Hepatocyte (in vitro differentiated cells): ENCODE measurements around the gene IL1R2. TPM values are rescaled to one million over a fixed set of nuclear protein-coding genes. Genes with fewer than 3 reads are reported as not detected.
A peak's percentile ranks its signal among the peaks of the same experiment; 100 is the strongest.

ENCODE experiments used
- DNase-seq: peaks from one replicate; pipeline ENCODE4 v3.0.0-alpha.2; 2016; ENCODE audit warnings: low spot score
- H2AFZ ChIP-seq: fragments of 200-600 bp; sonication (generic); 2 replicates; pipeline ENCODE4 v1.6.0; 2016; ENCODE audit warnings: antibody characterized with exemption, mild to moderate bottlenecking
- H3K27ac ChIP-seq: fragments of 200-600 bp; sonication (generic); 2 replicates; pipeline ENCODE4 v1.5.1; 2016; ENCODE audit warnings: mild to moderate bottlenecking
- H3K27me3 ChIP-seq: fragments of 200-600 bp; sonication (generic); 2 replicates; pipeline ENCODE4 v1.6.1; 2016
- H3K36me3 ChIP-seq: fragments of 200-600 bp; sonication (generic); replicated peaks from 2 replicates; pipeline ENCODE4 v1.5.1; 2016; ENCODE audit warnings: low read depth; ENCODE audit not compliant: insufficient read depth
- H3K4me1 ChIP-seq: fragments of 200-600 bp; sonication (generic); 2 replicates; pipeline ENCODE4 v1.5.1; 2016; ENCODE audit warnings: mild to moderate bottlenecking, moderate library complexity; ENCODE audit not compliant: insufficient read depth
- H3K4me2 ChIP-seq: fragments of 200-600 bp; sonication (generic); 2 replicates; pipeline ENCODE4 v1.6.0; 2016
- H3K4me3 ChIP-seq: fragments of 200-600 bp; sonication (generic); 2 replicates; pipeline ENCODE4 v1.5.1; 2016; ENCODE audit warnings: mild to moderate bottlenecking
- H3K79me2 ChIP-seq: fragments of 200-600 bp; sonication (generic); 2 replicates; pipeline ENCODE4 v1.6.0; 2017; ENCODE audit warnings: mild to moderate bottlenecking
- H3K9me2 ChIP-seq: fragments of 200-600 bp; sonication (generic); replicated peaks from 2 replicates; pipeline ENCODE4 v1.6.0; 2017; ENCODE audit warnings: mild to moderate bottlenecking; ENCODE audit not compliant: insufficient read depth
- H3K9me3 ChIP-seq: fragments of 200-600 bp; sonication (generic); 2 replicates; pipeline ENCODE4 v1.5.1; 2016; ENCODE audit warnings: low read depth, mild to moderate bottlenecking
- H4K20me1 ChIP-seq: fragments of 200-600 bp; sonication (generic); 2 replicates; pipeline ENCODE4 v1.6.0; 2016; ENCODE audit warnings: mild to moderate bottlenecking; ENCODE audit not compliant: insufficient read depth, poor library complexity, severe bottlenecking
- CTCF ChIP-seq: fragments of 200-600 bp; sonication (generic); IDR thresholded peaks from 2 replicates; pipeline ENCODE4 v1.5.1; 2016; ENCODE audit warnings: antibody characterized with exemption, mild to moderate bottlenecking; ENCODE audit not compliant: poor library complexity
- EZH2 ChIP-seq: fragments of 200-600 bp; sonication (generic); IDR thresholded peaks from 2 replicates; pipeline ENCODE4 v1.6.1; 2016; ENCODE audit warnings: antibody characterized with exemption, mild to moderate bottlenecking, borderline replicate concordance
- EZH2phosphoT487 ChIP-seq: fragments of 200-600 bp; sonication (generic); IDR thresholded peaks from one replicate; pipeline ENCODE4 v1.6.1; 2018; ENCODE audit warnings: antibody characterized with exemption, mild to moderate bottlenecking, low read depth, moderate library complexity; ENCODE audit not compliant: unreplicated experiment, severe bottlenecking
- WGBS: methylation state at CpG from one replicate; pipeline ENCODE4 v1.1.6; 2016; ENCODE audit warnings: low lambda C conversion rate; ENCODE audit errors: missing lambda C conversion rate; 5-methylcytosine and 5-hydroxymethylcytosine counted together
- polyA plus RNA-seq: library from polyadenylated mRNA; unstranded; fragments of >200 nt; fragmentation: Nextera tagmentation; extraction: Ambion mirVana; gene quantifications from 2 replicates; pipeline ENCODE4 v1.2.1, GENCODE V29; 2016
- total RNA-seq: library from RNA; depleted of rRNA; stranded (reverse); fragments of >200 nt; gene quantifications from 2 replicates; pipeline ENCODE4 v1.2.3, GENCODE V29; 2014

IL1R2 gene
- total RNA-seq (1.3 and 10.5 TPM in 2 replicates), polyA plus RNA-seq (5.8 and 11.4 TPM in 2 replicates)

GRCh38 chr2:101991721-101992145, at the start of gene IL1R2:
IL1R2 (plus strand) TSS chr2:101991960; CDS start chr2:102008576, 16,616 bp downstream.
- Histone ChIP-seq H2AFZ (no peak within 1 kb of the TSS), H3K4me1 (peaks cover 9% of the 10 kb centered on the region), H4K20me1 (no peaks in the 10 kb centered on the region), H3K79me2 (no peaks in the 10 kb centered on the region), H3K27ac (peak within 1 kb of the TSS; percentile 80), H3K36me3 (no peaks in the 10 kb centered on the region), H3K4me2 (no peak within 1 kb of the TSS), H3K9me3 (no peaks in the 10 kb centered on the region), H3K27me3 (no peaks in the 10 kb centered on the region), H3K4me3 (no peak within 1 kb of the TSS), H3K9me2 (no peaks in the 10 kb centered on the region)
- no peak for DNase-seq
- WGBS: 70% methylated on average over 8 of the region's 8 CpGs
- no peak for TF ChIP-seq CTCF
- no peak for TF ChIP-seq EZH2
- no peak for TF ChIP-seq EZH2phosphoT487

- H2AFZ ChIP-seq: no peak overlapping the region
Measured at GRCh38 chr2:101942851-101943250, 48.9 kb upstream of the IL1R2 start.

GRCh38 chr2:101946372-101947039, 45.3 kb upstream of the IL1R2 start:
- WGBS: 67% methylated on average over 3 of the region's 3 CpGs
- Histone ChIP-seq H3K4me1 (no peaks in the 10 kb centered on the region), H3K9me3 (no peaks in the 10 kb centered on the region), H2AFZ (no peak overlapping the region), H3K4me2 (no peak overlapping the region), H3K36me3 (no peaks in the 10 kb centered on the region), H4K20me1 (no peaks in the 10 kb centered on the region), H3K4me3 (no peak overlapping the region), H3K27ac (no peak overlapping the region), H3K9me2 (no peaks in the 10 kb centered on the region), H3K79me2 (no peaks in the 10 kb centered on the region), H3K27me3 (no peaks in the 10 kb centered on the region)
- no peak for TF ChIP-seq CTCF
- TF ChIP-seq EZH2: no peak
- no peak for TF ChIP-seq EZH2phosphoT487
- no peak for DNase-seq

More at GRCh38 chr2:101942851-101943250, 48.9 kb upstream of the IL1R2 start:
- H3K4me1 ChIP-seq: no peaks in the 10 kb centered on the region
- H3K4me2 ChIP-seq: no peak overlapping the region
- no peaks in the 10 kb centered on the region for H3K79me2 ChIP-seq
- no peaks in the 10 kb centered on the region for H3K9me2 ChIP-seq
- H3K27ac ChIP-seq: no peak overlapping the region
- no peaks in the 10 kb centered on the region for H3K9me3 ChIP-seq
- H3K36me3 ChIP-seq: no peaks in the 10 kb centered on the region
- H4K20me1 ChIP-seq: no peaks in the 10 kb centered on the region
- 62% methylated on average over 3 of the region's 3 CpGs for WGBS
- no peaks in the 10 kb centered on the region for H3K27me3 ChIP-seq
- DNase-seq: no peak
- no peak for TF ChIP-seq EZH2
- no peak for TF ChIP-seq CTCF
- no peak for TF ChIP-seq EZH2phosphoT487
- no peak overlapping the region for H3K4me3 ChIP-seq
